CD4-positive, alpha-beta T cell (primary cell): ENCODE data around the gene GAS7. TPM values are rescaled to one million over a fixed set of nuclear protein-coding genes. Genes with fewer than 3 reads are reported as not detected.
A peak's percentile ranks its signal among the peaks of the same experiment; 100 is the strongest.

Experiments
- ATAC-seq: fragments of 200-7000 bp; cut with Tn5 transposase; one replicate; pipeline ENCODE4 v1.10.0; 2022; ENCODE audit warnings: mild to moderate bottlenecking; ENCODE audit not compliant: poor library complexity
- CTCF ChIA-PET: fragments of 350-600 bp; sonication (Branson Sonifier 250); formaldehyde crosslinking; loops from one replicate; lab custom pipeline; 2021; ENCODE audit warnings: antibody characterized with exemption, inconsistent platforms; lab: Charles Lee
- POLR2A ChIA-PET: fragments of 350-600 bp; sonication (Branson Sonifier 250); formaldehyde crosslinking; loops from one replicate; lab custom pipeline; 2021; ENCODE audit warnings: antibody characterized with exemption, inconsistent platforms; lab: Charles Lee
- DNase-seq, 14 experiments: peaks; one replicate each; pipeline ENCODE4 v3.0.0-alpha.2; 2013 to 2020; ENCODE audit warnings: mixed read lengths in 2 of 14
- H3K27ac ChIP-seq, 2 donors: one replicate each; pipeline versions ENCODE4 v1.5.1 to v1.7.0; 2013; ENCODE audit warnings: low read length in 2 of 2, low read depth in 1 of 2, mild to moderate bottlenecking in 1 of 2
- H3K27me3 ChIP-seq, 2 experiments: 1 replicate in 1 of 2; 2 replicates in 1 of 2; pipeline versions ENCODE4 v1.6.1 to v1.7.0; 2013; ENCODE audit warnings: low read length in 2 of 2, control low read depth in 1 of 2, mild to moderate bottlenecking in 1 of 2, moderate library complexity in 1 of 2; ENCODE audit not compliant: insufficient read depth in 2 of 2, control insufficient read depth in 1 of 2
- H3K36me3 ChIP-seq: one replicate; pipeline ENCODE4 v1.6.1; 2013; ENCODE audit warnings: low read length, control low read depth; ENCODE audit not compliant: insufficient read depth
- H3K4me1 ChIP-seq: one replicate; pipeline ENCODE4 v1.6.1; 2013; ENCODE audit warnings: low read length, control low read depth; ENCODE audit not compliant: insufficient read depth
- H3K4me3 ChIP-seq: one replicate; pipeline ENCODE4 v1.5.1; 2013; ENCODE audit warnings: mild to moderate bottlenecking, low read length, moderate library complexity
- H3K9me3 ChIP-seq, 2 experiments: 1 replicate in 1 of 2; 2 replicates in 1 of 2; pipeline versions ENCODE4 v1.6.1 to v1.7.0; 2013; ENCODE audit warnings: low read length in 2 of 2, mild to moderate bottlenecking in 2 of 2, control low read depth in 1 of 2, moderate library complexity in 1 of 2; ENCODE audit not compliant: control insufficient read depth in 1 of 2, insufficient read depth in 1 of 2
- H3K27ac Mint-ChIP-seq: one replicate; pipeline ENCODE4 v1.8.0; 2020; ENCODE audit warnings: mixed read lengths
- H3K27me3 Mint-ChIP-seq: one replicate; pipeline ENCODE4 v1.8.0; 2021; ENCODE audit warnings: mixed read lengths
- H3K36me3 Mint-ChIP-seq: one replicate; pipeline ENCODE4 v1.8.0; 2021; ENCODE audit warnings: low read depth, mixed read lengths
- H3K4me1 Mint-ChIP-seq: one replicate; pipeline ENCODE4 v1.8.0; 2021; ENCODE audit warnings: low read depth, mixed read lengths
- H3K4me3 Mint-ChIP-seq: one replicate; pipeline ENCODE4 v1.8.0; 2020; ENCODE audit warnings: mild to moderate bottlenecking, mixed read lengths
- H3K9me3 Mint-ChIP-seq: one replicate; pipeline ENCODE4 v1.8.0; 2020; ENCODE audit warnings: mixed read lengths
- intact Hi-C, 2 experiments: fragments of 100-400 bp; cut with DNase I in 1 of 2; cut with micrococcal nuclease in 1 of 2; formaldehyde crosslinking; loops; one replicate each; pipeline versions ENCODE4 v1.15.1 to v1.9.0; 2023 to 2025; cut with DNase I, micrococcal nuclease
- total RNA-seq, 174 experiments: library from RNA in 2 of 174; stranded (reverse) in 2 of 174; gene quantifications; one replicate each; pipeline ENCODE4 v1.2.3 and lab custom pipeline; 2021 to 2026
- TF ChIP-seq, protein P1 (sequence below): fragments of 200-600 bp; IDR thresholded peaks from one replicate; pipeline ENCODE4 v1.8.0; 2022; ENCODE audit warnings: antibody characterized with exemption, mild to moderate bottlenecking

The GAS7 gene
- total RNA-seq, 2 experiments from 2014 or later, result 1.8 to 3.4 TPM

DNA sequence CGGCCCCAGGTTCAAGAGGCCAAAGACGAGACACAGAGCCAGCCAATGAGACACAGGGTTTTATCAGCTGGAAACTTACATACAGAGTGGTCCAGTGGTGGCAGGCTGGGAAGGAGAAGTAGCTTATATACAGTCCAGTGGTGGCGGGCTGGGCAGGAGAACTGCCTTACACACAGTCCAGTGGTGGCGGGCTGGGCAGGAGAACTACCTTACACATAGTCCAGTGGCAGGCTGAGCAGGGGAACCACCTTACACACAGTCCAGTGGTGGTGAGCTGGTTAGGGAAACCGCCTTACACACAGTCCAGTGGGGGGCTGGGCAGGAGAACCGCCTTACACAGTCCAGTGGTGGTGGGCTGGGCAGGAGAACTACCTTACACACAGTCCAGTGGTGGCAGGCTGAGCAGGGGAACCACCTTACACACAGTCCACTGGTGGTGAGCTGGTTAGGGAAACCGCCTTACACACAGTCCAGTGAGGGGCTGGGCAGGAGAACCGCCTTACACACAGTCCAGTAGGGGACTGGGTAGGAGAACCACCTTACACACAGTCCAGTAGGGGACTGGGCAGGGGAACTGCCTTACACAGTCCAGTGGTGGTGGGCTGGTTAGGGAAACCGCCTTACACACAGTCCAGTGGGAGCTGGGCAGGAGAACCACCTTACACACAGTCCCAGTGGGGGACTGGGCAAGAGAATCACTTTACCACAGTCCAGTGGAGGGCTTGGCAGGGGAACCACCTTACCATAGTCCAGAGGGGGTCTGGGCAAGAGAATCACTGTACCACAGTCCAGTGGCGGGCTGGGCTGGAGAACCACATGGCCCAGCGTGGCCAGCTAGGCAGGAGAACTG lies 90.9 kb downstream of the GAS7 start:
- no peaks in the 10 kb centered on the region for H3K4me1 ChIP-seq
- intact Hi-C loops, result no loop called here
- H3K9me3 ChIP-seq, result no peaks in the 10 kb centered on the region
- H3K4me3 ChIP-seq, result no peak overlapping the region
- no peak overlapping the region for H3K27ac ChIP-seq
- ATAC-seq (no peak), DNase-seq (peak in 1 of 14 experiments; percentile 47)
- Mint-ChIP-seq H3K36me3 (no peaks in the 10 kb centered on the region), H3K9me3 (no peaks in the 10 kb centered on the region), H3K4me1 (peaks cover 3% of the 10 kb centered on the region), H3K27me3 (peaks cover 7% of the 10 kb centered on the region), H3K27ac (no peak overlapping the region), H3K4me3 (no peak overlapping the region)
- H3K36me3 ChIP-seq, result no peaks in the 10 kb centered on the region
- CTCF ChIA-PET, result no interaction called here
- TF ChIP-seq, protein P1, sequence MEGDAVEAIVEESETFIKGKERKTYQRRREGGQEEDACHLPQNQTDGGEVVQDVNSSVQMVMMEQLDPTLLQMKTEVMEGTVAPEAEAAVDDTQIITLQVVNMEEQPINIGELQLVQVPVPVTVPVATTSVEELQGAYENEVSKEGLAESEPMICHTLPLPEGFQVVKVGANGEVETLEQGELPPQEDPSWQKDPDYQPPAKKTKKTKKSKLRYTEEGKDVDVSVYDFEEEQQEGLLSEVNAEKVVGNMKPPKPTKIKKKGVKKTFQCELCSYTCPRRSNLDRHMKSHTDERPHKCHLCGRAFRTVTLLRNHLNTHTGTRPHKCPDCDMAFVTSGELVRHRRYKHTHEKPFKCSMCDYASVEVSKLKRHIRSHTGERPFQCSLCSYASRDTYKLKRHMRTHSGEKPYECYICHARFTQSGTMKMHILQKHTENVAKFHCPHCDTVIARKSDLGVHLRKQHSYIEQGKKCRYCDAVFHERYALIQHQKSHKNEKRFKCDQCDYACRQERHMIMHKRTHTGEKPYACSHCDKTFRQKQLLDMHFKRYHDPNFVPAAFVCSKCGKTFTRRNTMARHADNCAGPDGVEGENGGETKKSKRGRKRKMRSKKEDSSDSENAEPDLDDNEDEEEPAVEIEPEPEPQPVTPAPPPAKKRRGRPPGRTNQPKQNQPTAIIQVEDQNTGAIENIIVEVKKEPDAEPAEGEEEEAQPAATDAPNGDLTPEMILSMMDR, result no peak
- POLR2A ChIA-PET, result no interaction called here
- no peaks in the 10 kb centered on the region for H3K27me3 ChIP-seq

DNA sequence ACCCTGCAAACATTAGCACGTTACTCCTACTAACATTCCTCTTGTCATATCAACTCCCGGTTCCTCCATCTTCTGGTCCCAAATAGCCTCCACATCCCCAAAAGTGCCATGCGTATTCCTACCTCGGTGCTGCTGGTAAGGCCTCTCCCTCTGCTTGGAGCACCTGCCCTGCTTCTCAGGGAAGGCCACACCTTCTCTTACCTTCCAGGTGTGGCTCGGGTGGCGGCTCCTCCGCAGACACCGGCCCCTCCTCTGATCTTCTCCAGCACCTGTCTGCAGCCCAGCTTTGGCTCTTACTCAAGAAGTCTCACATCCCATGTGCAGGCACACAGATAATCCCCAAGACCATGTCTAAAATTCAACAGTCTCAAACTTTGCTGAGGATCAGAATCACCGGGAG lies 92.3 kb downstream of the GAS7 start:
- ATAC-seq (no peak), DNase-seq (no peak)
- H3K9me3 ChIP-seq, result no peaks in the 10 kb centered on the region
- POLR2A ChIA-PET, result no interaction called here
- CTCF ChIA-PET, result no interaction called here
- no peaks in the 10 kb centered on the region for H3K9me3 Mint-ChIP-seq
- H3K27ac Mint-ChIP-seq, result no peak overlapping the region
- H3K36me3 Mint-ChIP-seq, result no peaks in the 10 kb centered on the region
- H3K27me3 Mint-ChIP-seq, result peaks cover 7% of the 10 kb centered on the region
- H3K4me1 Mint-ChIP-seq, result no peaks in the 10 kb centered on the region
- no peak overlapping the region for H3K4me3 ChIP-seq
- no peak overlapping the region for H3K27ac ChIP-seq
- no peak overlapping the region for H3K4me3 Mint-ChIP-seq
- no peaks in the 10 kb centered on the region for H3K4me1 ChIP-seq
- intact Hi-C loops, result no loop called here
- TF ChIP-seq, protein P1, result no peak
- no peaks in the 10 kb centered on the region for H3K27me3 ChIP-seq
- no peaks in the 10 kb centered on the region for H3K36me3 ChIP-seq

DNA sequence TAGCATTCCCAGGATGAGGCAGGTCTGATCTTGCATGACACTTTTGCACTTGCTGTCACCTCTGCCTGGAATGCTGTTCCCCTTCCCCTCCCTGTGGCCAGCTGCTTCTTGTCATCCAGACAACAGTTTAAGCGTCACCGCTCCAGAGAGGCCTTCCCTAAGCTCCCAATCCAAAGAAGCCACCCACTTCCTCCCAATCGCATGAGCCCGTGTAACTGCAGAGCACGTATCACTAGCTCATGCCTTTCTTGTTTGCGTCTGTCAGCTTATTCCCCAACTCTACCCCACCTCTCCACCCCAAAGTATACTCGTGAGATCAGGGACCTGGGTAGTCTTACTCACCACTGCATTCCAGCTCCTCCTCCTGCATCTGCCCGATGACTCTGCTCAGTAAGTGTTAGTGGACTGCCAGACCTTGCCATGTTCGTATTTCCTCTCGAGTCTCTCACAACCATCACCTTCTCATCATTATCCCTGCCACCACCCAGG lies 92.8 kb downstream of the GAS7 start:
- Mint-ChIP-seq H3K4me3 (no peak overlapping the region), H3K27me3 (peaks cover 7% of the 10 kb centered on the region), H3K36me3 (no peaks in the 10 kb centered on the region), H3K4me1 (no peaks in the 10 kb centered on the region), H3K27ac (no peak overlapping the region), H3K9me3 (no peaks in the 10 kb centered on the region)
- POLR2A ChIA-PET, result no interaction called here
- intact Hi-C loops, result no loop called here
- ATAC-seq (no peak), DNase-seq (no peak)
- CTCF ChIA-PET, result no interaction called here
- no peaks in the 10 kb centered on the region for H3K36me3 ChIP-seq
- TF ChIP-seq, protein P1, result no peak
- H3K4me3 ChIP-seq, result no peak overlapping the region
- no peak overlapping the region for H3K27ac ChIP-seq
- no peaks in the 10 kb centered on the region for H3K27me3 ChIP-seq
- H3K4me1 ChIP-seq, result no peaks in the 10 kb centered on the region
- no peaks in the 10 kb centered on the region for H3K9me3 ChIP-seq
